Gastroesophageal sphincter (tissue), 4 donors: ENCODE results near the gene TGFA. TPM values are rescaled to one million over a fixed set of nuclear protein-coding genes. Genes with fewer than 3 reads are reported as not detected.

ENCODE experiments used
- ATAC-seq: fragments of 150-250 bp; one replicate; pipeline ENCODE4 v1.9.1; 2016; ENCODE audit warnings: mild to moderate bottlenecking, moderate library complexity
- H3K27ac ChIP-seq, 4 donors: fragments of 200-600 bp; sonication (generic) in 3 of 4; 1 replicate in 3 of 4; 2 replicates in 1 of 4; pipeline ENCODE4 v1.5.1; 2016 to 2019
- H3K27me3 ChIP-seq: fragments of 200-600 bp; sonication (generic); one replicate; pipeline ENCODE4 v1.5.1; 2019
- H3K36me3 ChIP-seq, 2 donors: fragments of 200-600 bp; sonication (generic); one replicate each; pipeline ENCODE4 v1.5.1; 2019; ENCODE audit warnings: control low read depth in 1 of 2
- H3K4me1 ChIP-seq, 3 donors: fragments of 200-600 bp; sonication (generic); 1 replicate in 2 of 3; 2 replicates in 1 of 3; pipeline ENCODE4 v1.5.1; 2016 to 2019; ENCODE audit warnings: control low read depth in 2 of 3
- H3K4me3 ChIP-seq, 2 donors: fragments of 200-600 bp; sonication (generic); one replicate each; pipeline ENCODE4 v1.5.1; 2019; ENCODE audit warnings: mild to moderate bottlenecking in 1 of 2, moderate library complexity in 1 of 2
- H3K9me3 ChIP-seq, 3 donors: fragments of 200-600 bp; sonication (generic); one replicate each; pipeline ENCODE4 v1.5.1; 2017 to 2019; ENCODE audit warnings: control low read depth in 2 of 3
- EP300 ChIP-seq: sonication (generic); formaldehyde crosslinking; IDR thresholded peaks from one replicate; pipeline ENCODE4 v1.6.1; 2017; ENCODE audit warnings: antibody characterized with exemption, mild to moderate bottlenecking
- POLR2A ChIP-seq, 2 donors: fragments of 450-650 bp; IDR thresholded peaks; one replicate each; pipeline ENCODE4 v1.6.1; 2017; ENCODE audit warnings: antibody characterized with exemption in 2 of 2, mild to moderate bottlenecking in 2 of 2, moderate library complexity in 1 of 2
- POLR2AphosphoS5 ChIP-seq: sonication (generic); formaldehyde crosslinking; IDR thresholded peaks from one replicate; pipeline ENCODE4 v1.6.1; 2017; ENCODE audit warnings: antibody characterized with exemption
- WGBS, 2 donors: methylation state at CpG; one replicate each; pipeline ENCODE4 v1.1.5; 2018; ENCODE audit warnings: low coverage in 1 of 2; 5-methylcytosine and 5-hydroxymethylcytosine counted together
- total RNA-seq, 4 donors: library from RNA; depleted of rRNA; stranded (reverse); fragments of >200 nt; gene quantifications; one replicate each; pipeline ENCODE4 v1.1.0, GENCODE V29; 2016
- TF ChIP-seq, protein P1 (sequence below), 4 experiments: fragments of 200-600 bp in 2 of 4; fragments of 450-650 bp in 2 of 4; sonication (generic) in 1 of 4; IDR thresholded peaks; one replicate each; pipeline ENCODE4 v1.5.1; 2017 to 2019; ENCODE audit warnings: antibody characterized with exemption in 4 of 4, mild to moderate bottlenecking in 2 of 4, moderate library complexity in 2 of 4

Gene TGFA
- total RNA-seq, 4 donors from 2014 or later: 0.31 to 5.0 (median 1.6) TPM

GRCh38 chr2:70549064-70549710 is 4.4 kb downstream of the TGFA start:
- Histone ChIP-seq H3K36me3 (no peaks in the 10 kb centered on the region), H3K9me3 (no peaks in the 10 kb centered on the region), H3K27me3 (peaks cover 61% of the 10 kb centered on the region), H3K4me3 (no peak overlapping the region), H3K27ac (no peak overlapping the region), H3K4me1 (peaks cover 0 to 19% (median 7%) of the 10 kb centered on the region in 3 donors)
- 85 to 95% methylated on average over 9 to 12 of the region's 12 CpGs for WGBS, 2 donors
- TF ChIP-seq POLR2A (IDR thresholded peaks at IDR 0.05): no peak
- TF ChIP-seq EP300: no peak
- TF ChIP-seq, protein P1, sequence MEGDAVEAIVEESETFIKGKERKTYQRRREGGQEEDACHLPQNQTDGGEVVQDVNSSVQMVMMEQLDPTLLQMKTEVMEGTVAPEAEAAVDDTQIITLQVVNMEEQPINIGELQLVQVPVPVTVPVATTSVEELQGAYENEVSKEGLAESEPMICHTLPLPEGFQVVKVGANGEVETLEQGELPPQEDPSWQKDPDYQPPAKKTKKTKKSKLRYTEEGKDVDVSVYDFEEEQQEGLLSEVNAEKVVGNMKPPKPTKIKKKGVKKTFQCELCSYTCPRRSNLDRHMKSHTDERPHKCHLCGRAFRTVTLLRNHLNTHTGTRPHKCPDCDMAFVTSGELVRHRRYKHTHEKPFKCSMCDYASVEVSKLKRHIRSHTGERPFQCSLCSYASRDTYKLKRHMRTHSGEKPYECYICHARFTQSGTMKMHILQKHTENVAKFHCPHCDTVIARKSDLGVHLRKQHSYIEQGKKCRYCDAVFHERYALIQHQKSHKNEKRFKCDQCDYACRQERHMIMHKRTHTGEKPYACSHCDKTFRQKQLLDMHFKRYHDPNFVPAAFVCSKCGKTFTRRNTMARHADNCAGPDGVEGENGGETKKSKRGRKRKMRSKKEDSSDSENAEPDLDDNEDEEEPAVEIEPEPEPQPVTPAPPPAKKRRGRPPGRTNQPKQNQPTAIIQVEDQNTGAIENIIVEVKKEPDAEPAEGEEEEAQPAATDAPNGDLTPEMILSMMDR (IDR thresholded peaks at IDR 0.05): no peak
- TF ChIP-seq POLR2AphosphoS5: no peak
- ATAC-seq: no peak

DNA sequence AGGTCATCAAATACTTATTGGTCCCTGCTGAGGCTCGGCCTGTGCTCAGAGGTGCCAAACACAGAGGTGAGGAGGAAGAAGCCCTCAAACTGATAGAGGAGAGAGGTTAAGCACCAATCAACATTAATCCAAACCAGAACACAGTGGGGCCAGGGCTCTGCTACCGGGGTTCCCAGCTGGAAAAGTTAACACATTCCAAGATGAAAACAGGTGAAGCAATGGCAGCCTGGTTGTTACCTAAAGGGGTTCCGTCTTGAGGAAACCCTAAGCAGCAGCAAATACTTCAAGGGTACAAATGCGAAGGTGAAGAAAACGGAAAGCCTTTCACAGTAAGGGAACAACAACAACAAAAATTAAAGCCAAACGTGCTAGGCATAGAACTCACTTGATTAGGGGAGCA is 5.4 kb downstream of the TGFA start:
- Histone ChIP-seq H3K27me3 (peaks cover 51% of the 10 kb centered on the region), H3K4me1 (peaks cover 0 to 11% (median 3%) of the 10 kb centered on the region in 3 donors)
- 68 to 95% methylated on average over 4 to 6 of the region's 6 CpGs for WGBS, 2 donors

DNA sequence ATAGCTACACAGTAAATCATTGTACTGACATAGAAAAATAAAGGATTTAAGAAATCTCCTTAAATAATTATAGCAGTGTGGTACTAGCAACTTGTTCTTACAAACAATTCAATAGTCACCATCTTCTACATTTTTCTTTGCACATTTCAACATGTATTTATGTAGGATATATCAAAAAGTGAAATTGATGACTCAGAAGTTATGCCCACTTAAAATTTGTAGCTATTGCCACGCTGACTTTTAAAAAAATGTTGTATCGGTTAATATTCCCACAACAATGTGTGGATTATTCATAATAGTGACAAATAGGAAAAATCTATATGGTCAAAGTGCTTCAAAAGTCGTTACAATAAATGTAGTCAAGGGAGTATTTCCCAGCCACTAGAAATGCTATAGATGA is 6.7 kb downstream of the TGFA start:
- H3K9me3 ChIP-seq: no peaks in the 10 kb centered on the region
- TF ChIP-seq EP300 (no peak), POLR2A (IDR thresholded peaks at IDR 0.05) (no peak), POLR2AphosphoS5 (no peak)
- TF ChIP-seq, protein P1 (IDR thresholded peaks at IDR 0.05): no peak
- H3K27ac ChIP-seq: no peak overlapping the region
- H3K4me3 ChIP-seq: no peak overlapping the region
- H3K36me3 ChIP-seq: no peaks in the 10 kb centered on the region
- H3K27me3 ChIP-seq: peaks cover 45% of the 10 kb centered on the region
- no peak for ATAC-seq
- WGBS, 2 donors: 80 to 82% methylated on average over 3 of the region's 3 CpGs
- no peaks in the 10 kb centered on the region for H3K4me1 ChIP-seq

More for the DNA sequence above, 5.4 kb downstream of the TGFA start:
- Histone ChIP-seq H3K4me3 (no peak overlapping the region), H3K36me3 (no peaks in the 10 kb centered on the region), H3K9me3 (no peaks in the 10 kb centered on the region), H3K27ac (no peak overlapping the region)
- ATAC-seq: no peak
- TF ChIP-seq EP300: no peak
- no peak for TF ChIP-seq POLR2AphosphoS5
- no peak for TF ChIP-seq POLR2A (IDR thresholded peaks at IDR 0.05)
- TF ChIP-seq, protein P1 (IDR thresholded peaks at IDR 0.05): no peak

DNA sequence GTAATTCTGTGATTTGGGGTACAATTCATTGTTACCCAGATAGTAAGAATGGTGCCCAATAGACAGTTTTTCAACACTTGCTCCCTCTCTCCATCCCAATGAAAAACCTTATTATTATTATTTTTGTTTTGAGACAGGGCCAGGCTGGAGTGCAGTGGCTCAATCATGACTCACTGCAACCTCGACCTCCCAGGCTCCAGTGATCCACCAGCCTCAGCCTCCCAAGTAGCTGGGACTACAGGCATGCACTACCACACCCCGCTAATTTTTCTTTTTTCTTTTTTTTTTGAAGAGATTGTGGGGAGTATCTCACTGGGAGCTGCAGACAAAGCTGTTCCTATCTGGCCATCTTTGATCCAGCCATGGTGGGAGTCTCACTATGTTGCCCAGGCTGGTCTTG is 7.2 kb downstream of the TGFA start:
- H3K9me3 ChIP-seq: no peaks in the 10 kb centered on the region
- 50 to 92% methylated on average over 2 of the region's 2 CpGs for WGBS, 2 donors
- H3K4me1 ChIP-seq: no peaks in the 10 kb centered on the region
- no peak overlapping the region for H3K4me3 ChIP-seq
- peaks cover 41% of the 10 kb centered on the region for H3K27me3 ChIP-seq
- no peaks in the 10 kb centered on the region for H3K36me3 ChIP-seq
- TF ChIP-seq POLR2AphosphoS5: no peak
- ATAC-seq: no peak
- H3K27ac ChIP-seq: no peak overlapping the region

DNA sequence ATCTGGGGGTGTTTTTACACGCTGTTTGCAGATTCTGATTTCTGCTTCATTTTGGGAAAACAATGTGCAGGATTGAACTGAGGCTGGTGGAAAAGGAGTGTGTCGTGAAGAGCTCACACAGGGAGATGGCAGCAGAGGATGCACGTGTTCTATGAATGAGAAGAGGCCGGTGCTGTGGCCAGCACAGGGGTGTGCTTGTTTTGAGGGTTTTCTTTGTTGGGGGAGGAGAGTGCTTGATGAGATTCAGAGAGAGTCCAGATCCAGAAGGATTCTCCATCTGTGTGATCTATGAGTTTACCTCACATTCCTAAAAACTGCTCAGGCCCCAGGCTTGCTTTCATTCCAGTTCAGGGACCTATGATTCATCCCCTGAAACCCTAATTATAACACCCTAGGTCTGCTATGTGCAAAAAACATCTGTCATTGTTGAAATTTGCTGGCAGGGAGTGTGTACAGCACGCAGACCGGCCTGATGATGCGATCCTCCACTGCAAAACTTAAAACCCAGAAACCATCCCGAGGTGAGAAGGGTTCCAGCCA is 12.1 kb downstream of the TGFA start:
- no peak overlapping the region for H3K4me3 ChIP-seq
- H3K36me3 ChIP-seq: no peaks in the 10 kb centered on the region
- 24 to 27% methylated on average over 4 to 7 of the region's 8 CpGs for WGBS, 2 donors
- TF ChIP-seq, protein P1 (IDR thresholded peaks at IDR 0.05): no peak
- TF ChIP-seq EP300 (no peak), POLR2A (IDR thresholded peaks at IDR 0.05) (no peak), POLR2AphosphoS5 (no peak)
- peaks cover 9% of the 10 kb centered on the region for H3K27me3 ChIP-seq
- H3K27ac ChIP-seq: no peak overlapping the region
- no peak for ATAC-seq
- no peaks in the 10 kb centered on the region for H3K4me1 ChIP-seq
- H3K9me3 ChIP-seq: peaks cover 0 to 16% (median 0%) of the 10 kb centered on the region in 3 donors
